HepG2 (cell line): ENCODE measurements around the gene LYPD4. TPM values are rescaled to one million over a fixed set of nuclear protein-coding genes. Genes with fewer than 3 reads are reported as not detected.
A peak's percentile ranks its signal among the peaks of the same experiment; 100 is the strongest.

Experiments used
- ARID4A ChIP-seq: sonication (generic); formaldehyde crosslinking; IDR thresholded peaks from 2 replicates; pipeline ENCODE4 v1.5.0; 2020; ENCODE audit warnings: mild to moderate bottlenecking, missing genetic modification reagents, borderline replicate concordance
- CEBPZ ChIP-seq: IDR thresholded peaks from 2 replicates; pipeline ENCODE4 v1.6.1; 2012; ENCODE audit warnings: low read length, improper control_type of control experiment
- ERF ChIP-seq: IDR thresholded peaks from 2 replicates; pipeline ENCODE4 v1.6.1; 2018; ENCODE audit warnings: missing biosample characterization, missing genetic modification reagents
- FOXK2 ChIP-seq: fragments of 450-650 bp; IDR thresholded peaks from 2 replicates; pipeline ENCODE4 v1.6.1; 2016
- HNRNPUL1 ChIP-seq: fragments of 200-400 bp; formaldehyde crosslinking; IDR thresholded peaks from 2 replicates; pipeline ENCODE4 v1.6.1; 2017; ENCODE audit warnings: low read depth, mild to moderate bottlenecking, low read length, moderate library complexity
- KAT2B ChIP-seq: fragments of 150-350 bp; IDR thresholded peaks from 2 replicates; pipeline ENCODE4 v1.6.1; 2014; ENCODE audit warnings: low read depth, low read length, borderline replicate concordance
- MYNN ChIP-seq: sonication (generic); formaldehyde crosslinking; IDR thresholded peaks from 2 replicates; pipeline ENCODE4 v1.4.0; 2020; ENCODE audit warnings: mild to moderate bottlenecking, low read depth, missing genetic modification reagents
- NFE2L2 ChIP-seq: fragments of 150-350 bp; IDR thresholded peaks from 2 replicates; pipeline ENCODE4 v1.6.1; 2014; ENCODE audit warnings: low read length
- NFIC ChIP-seq: IDR thresholded peaks from 2 replicates; pipeline ENCODE4 v1.6.1; 2012; ENCODE audit warnings: mild to moderate bottlenecking, low read length, inconsistent platforms
- NONO ChIP-seq, 2 experiments: fragments of 450-650 bp in 1 of 2; sonication (generic) in 1 of 2; formaldehyde crosslinking in 1 of 2; IDR thresholded peaks in 1 of 2; conservative IDR thresholded peaks in 1 of 2; 2 replicates each; pipeline versions ENCODE4 v1.6.1 to v1.8.0; 2017 to 2022; ENCODE audit warnings: mild to moderate bottlenecking in 1 of 2, missing genetic modification reagents in 1 of 2, moderate library complexity in 1 of 2
- PAF1 ChIP-seq: IDR thresholded peaks from 2 replicates; pipeline ENCODE4 v1.6.1; 2016; ENCODE audit warnings: missing genetic modification reagents, missing compliant biosample characterization
- POLR2G ChIP-seq: fragments of 200-400 bp; formaldehyde crosslinking; IDR thresholded peaks from 2 replicates; pipeline ENCODE4 v1.6.1; 2018; ENCODE audit warnings: mild to moderate bottlenecking, low read depth, low read length, moderate library complexity
- PREB ChIP-seq: sonication (generic); formaldehyde crosslinking; IDR thresholded peaks from 2 replicates; pipeline ENCODE4 v1.4.0; 2020; ENCODE audit warnings: missing genetic modification reagents
- SIN3A ChIP-seq: IDR thresholded peaks from 2 replicates; pipeline ENCODE4 v1.6.1; 2011; ENCODE audit warnings: low read depth, mild to moderate bottlenecking, control low read depth, low read length, borderline replicate concordance
- THAP7 ChIP-seq: sonication (generic); formaldehyde crosslinking; IDR thresholded peaks from 2 replicates; pipeline ENCODE4 v1.8.1; 2023; ENCODE audit warnings: mild to moderate bottlenecking, missing genetic modification reagents
- TSC22D2 ChIP-seq: sonication (generic); formaldehyde crosslinking; IDR thresholded peaks from 2 replicates; pipeline ENCODE4 v1.5.1; 2020; ENCODE audit warnings: missing genetic modification reagents, mild to moderate bottlenecking, borderline replicate concordance
- ZBTB33 ChIP-seq: sonication (generic); formaldehyde crosslinking; IDR thresholded peaks from 2 replicates; pipeline ENCODE4 v1.4.0; 2020; ENCODE audit warnings: missing genetic modification reagents
- ZFY ChIP-seq: sonication (generic); formaldehyde crosslinking; IDR thresholded peaks from 2 replicates; pipeline ENCODE4 v1.4.0; 2020; ENCODE audit warnings: missing genetic modification reagents
- ZNF256 ChIP-seq: sonication (generic); formaldehyde crosslinking; conservative IDR thresholded peaks from 2 replicates; pipeline ENCODE4 v1.4.0; 2020; ENCODE audit warnings: missing genetic modification reagents
- ZNF878 ChIP-seq: sonication (generic); formaldehyde crosslinking; IDR thresholded peaks from 2 replicates; pipeline ENCODE4 v1.8.1; 2023; ENCODE audit warnings: mild to moderate bottlenecking, missing genetic modification reagents, moderate library complexity
- polyA plus RNA-seq, 8 experiments: library from polyadenylated mRNA; depleted of rRNA in 3 of 8; stranded (reverse) in 7 of 8; unstranded in 1 of 8; fragments of >200 nt; fragmentation: Illumina TruSeq in 4 of 8; extraction: Trizol in 4 of 8; gene quantifications; 2 replicates each; pipeline versions ENCODE4 v1.2.1 to v1.2.3, GENCODE V29; 2011 to 2016; ENCODE audit warnings: low read depth in 4 of 8, missing spikeins in 1 of 8, mixed read lengths in 1 of 8; ENCODE audit not compliant: insufficient read depth in 1 of 8
- total RNA-seq, 5 experiments: library from RNA; depleted of rRNA; stranded (reverse); fragments of >200 nt; fragmentation: Illumina TruSeq; extraction: Trizol; gene quantifications; 2 replicates each; pipeline ENCODE4 v1.2.3, GENCODE V29; 2016; ENCODE audit warnings: low read depth in 1 of 5

Gene LYPD4
- total and polyA plus RNA-seq, 2 of the 13 experiments (the other 11 are each of a cell fraction or from before 2014, with no cell fraction given): not detected

GRCh38 chr19:41872384-41872774 is 27.9 kb upstream of the LYPD4 start (continued):
- TF ChIP-seq CEBPZ (no peak), POLR2G (peak; percentile 9; the same call in 1 of the 2 replicates), NFE2L2 (no peak), FOXK2 (no peak), PREB (CRISPR knock-in tag) (no peak), MYNN (CRISPR knock-in tag) (no peak), ARID4A (CRISPR knock-in tag) (no peak), TSC22D2 (CRISPR knock-in tag) (no peak), NFIC (0 out of 2 replicates have a peak, but pooled peaks have one; percentile 5), SIN3A (no peak), ZNF256 (CRISPR knock-in tag) (no peak), ZFY (CRISPR knock-in tag) (no peak), KAT2B (no peak), ZBTB33 (CRISPR knock-in tag) (no peak), ZNF878 (CRISPR knock-in tag) (no peak), NONO (IDR thresholded peaks at IDR 0.05) (no peak), NONO (CRISPR knock-in tag; conservative IDR thresholded peaks at IDR 0.05) (no peak), HNRNPUL1 (no peak), PAF1 (CRISPR knock-in tag) (peak; percentile 46; the same call in 1 of the 2 replicates), ERF (no peak), THAP7 (CRISPR knock-in tag) (no peak)
